ENCODE measurements around the gene MYO1D. TPM values are rescaled to one million over a fixed set of nuclear protein-coding genes. Genes with fewer than 3 reads are reported as not detected.
"Not testable (repeated sequence)": the region's sequence is repeated elsewhere in the genome, so short reads cannot be mapped to it uniquely, and the experiment has no call there.

MYO1D gene
- total RNA-seq, 1 donor from 2014 or later = 73.3 TPM

- DNase-seq (no peak), ATAC-seq (no peak)
- no peak overlapping the region for H3K4me3 ChIP-seq
- no peaks in the 10 kb centered on the region for H3K27me3 ChIP-seq
- no peak overlapping the region for H3K27ac ChIP-seq
- TF ChIP-seq CTCF (IDR thresholded peaks at IDR 0.05) = no peak
- no peaks in the 10 kb centered on the region for H3K4me1 ChIP-seq
- intact Hi-C loops (cut with DNase I) = no loop called here
- H3K36me3 ChIP-seq = no peaks in the 10 kb centered on the region
- no peaks in the 10 kb centered on the region for H3K9me3 ChIP-seq
Measured at GRCh38 chr17:32903774-32904673, 27.1 kb upstream of the MYO1D start.

GRCh38 chr17:32901743-32902142 is 24.8 kb upstream of the MYO1D start:
- no peak overlapping the region for H3K4me3 ChIP-seq
- H3K27me3 ChIP-seq = no peaks in the 10 kb centered on the region
- DNase-seq (no peak), ATAC-seq (no peak)
- no peak overlapping the region for H3K27ac ChIP-seq
- H3K36me3 ChIP-seq = no peaks in the 10 kb centered on the region
- no peak for TF ChIP-seq CTCF (IDR thresholded peaks at IDR 0.05)
- H3K9me3 ChIP-seq = no peaks in the 10 kb centered on the region
- H3K4me1 ChIP-seq = no peaks in the 10 kb centered on the region
- intact Hi-C loops (cut with DNase I) = no loop called here

GRCh38 chr17:32899236-32900013 is 22.5 kb upstream of the MYO1D start:
- Histone ChIP-seq H3K36me3 (no peaks in the 10 kb centered on the region), H3K27me3 (no peaks in the 10 kb centered on the region), H3K4me3 (no peak overlapping the region), H3K9me3 (no peaks in the 10 kb centered on the region), H3K4me1 (no peaks in the 10 kb centered on the region), H3K27ac (no peak overlapping the region)
- no peak for TF ChIP-seq CTCF (IDR thresholded peaks at IDR 0.05)
- ATAC-seq = no peak
- intact Hi-C loops (cut with DNase I) = no loop called here
- DNase-seq = no peak

GRCh38 chr17:32896647-32897258 is 19.8 kb upstream of the MYO1D start:
- DNase-seq = no peak
- no peak overlapping the region for H3K27ac ChIP-seq
- TF ChIP-seq CTCF (IDR thresholded peaks at IDR 0.05) = no peak
- H3K27me3 ChIP-seq = no peaks in the 10 kb centered on the region
- intact Hi-C loops (cut with DNase I) = no loop called here
- H3K9me3 ChIP-seq = no peaks in the 10 kb centered on the region
- H3K4me3 ChIP-seq = no peak overlapping the region
- ATAC-seq = no peak
- no peaks in the 10 kb centered on the region for H3K4me1 ChIP-seq
- no peaks in the 10 kb centered on the region for H3K36me3 ChIP-seq

GRCh38 chr17:32894245-32894644 is 17.3 kb upstream of the MYO1D start:
- Histone ChIP-seq H3K27me3 (no peaks in the 10 kb centered on the region), H3K27ac (no peak overlapping the region), H3K4me1 (no peaks in the 10 kb centered on the region), H3K4me3 (no peak overlapping the region), H3K9me3 (no peaks in the 10 kb centered on the region), H3K36me3 (no peaks in the 10 kb centered on the region)
- intact Hi-C loops (cut with DNase I) = no loop called here
- no peak for TF ChIP-seq CTCF (IDR thresholded peaks at IDR 0.05)
- ATAC-seq = no peak
- no peak for DNase-seq

GRCh38 chr17:32887410-32887809 is 10.5 kb upstream of the MYO1D start:
- H3K4me3 ChIP-seq; intact Hi-C loops (cut with DNase I); ATAC-seq; H3K9me3 ChIP-seq; H3K27ac ChIP-seq; H3K27me3 ChIP-seq; H3K4me1 ChIP-seq; H3K36me3 ChIP-seq; DNase-seq: not testable (repeated sequence)

GRCh38 chr17:32886951-32887350 is 10.0 kb upstream of the MYO1D start:
- H3K4me3 ChIP-seq; intact Hi-C loops (cut with DNase I); H3K27me3 ChIP-seq: not testable (repeated sequence)

More at GRCh38 chr17:32886951-32887350, 10.0 kb upstream of the MYO1D start:
- H3K36me3 ChIP-seq, H3K4me1 ChIP-seq, DNase-seq, H3K27ac ChIP-seq, ATAC-seq, H3K9me3 ChIP-seq: not testable (repeated sequence)

All from upper lobe of right lung (tissue), 1 donor.